HEK293T (cell line): ENCODE results near the gene IGF2BP1.

ENCODE experiments used
- BHLHE40 ChIP-seq: fragments of 450-650 bp; IDR thresholded peaks from 2 replicates; pipeline ENCODE4 v1.6.1; 2016; ENCODE audit warnings: mild to moderate bottlenecking, moderate library complexity, borderline replicate concordance
- ELF4 ChIP-seq: fragments of 450-650 bp; IDR thresholded peaks from 2 replicates; pipeline ENCODE4 v1.6.1; 2017; ENCODE audit warnings: antibody characterized with exemption
- FOXA1 ChIP-seq: fragments of 450-650 bp; IDR thresholded peaks from 2 replicates; pipeline ENCODE4 v1.6.1; 2016; ENCODE audit warnings: mild to moderate bottlenecking
- FOXM1 ChIP-seq: fragments of 450-650 bp; IDR thresholded peaks from 2 replicates; pipeline ENCODE4 v1.6.1; 2017; ENCODE audit warnings: mild to moderate bottlenecking, borderline replicate concordance
- HDGF ChIP-seq: fragments of 450-650 bp; IDR thresholded peaks from 2 replicates; pipeline ENCODE4 v1.6.1; 2017; ENCODE audit warnings: antibody characterized with exemption, borderline replicate concordance
- NFRKB ChIP-seq: fragments of 450-650 bp; IDR thresholded peaks from 2 replicates; pipeline ENCODE4 v1.6.1; 2016; ENCODE audit warnings: mild to moderate bottlenecking, moderate library complexity
- SP1 ChIP-seq: fragments of 450-650 bp; IDR thresholded peaks from 2 replicates; pipeline ENCODE4 v1.6.1; 2017
- SUZ12 ChIP-seq: fragments of 450-650 bp; IDR thresholded peaks from 2 replicates; pipeline ENCODE4 v1.6.1; 2016; ENCODE audit warnings: mild to moderate bottlenecking
- TARDBP ChIP-seq: fragments of 450-650 bp; IDR thresholded peaks from 2 replicates; pipeline ENCODE4 v1.6.1; 2016

DNA sequence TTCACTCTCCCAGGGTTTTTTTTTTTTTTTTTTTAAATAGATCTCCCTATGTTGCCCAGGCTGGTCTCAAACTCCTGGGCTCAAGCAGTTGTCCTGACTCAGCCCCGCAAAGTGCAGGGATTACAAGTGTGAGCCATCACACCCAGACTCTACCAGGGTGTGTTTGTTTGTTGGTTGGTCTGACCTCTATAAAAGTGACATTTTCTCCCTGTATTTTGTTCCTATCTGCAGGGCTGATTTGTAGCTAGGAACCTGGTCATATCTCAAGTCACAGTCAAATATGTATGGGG lies 89.1 kb downstream of the IGF2BP1 start:
- TF ChIP-seq TARDBP = no peak
- TF ChIP-seq ELF4 = no peak
- TF ChIP-seq BHLHE40 = no peak
- no peak for TF ChIP-seq HDGF
- TF ChIP-seq NFRKB = no peak
- TF ChIP-seq FOXA1 = no peak
- no peak for TF ChIP-seq FOXM1
- TF ChIP-seq SP1 = no peak
- TF ChIP-seq SUZ12 = no peak
